Loucy (cell line): ENCODE measurements around the gene ITGB8.
A peak's percentile ranks its signal among the peaks of the same experiment; 100 is the strongest.

Experiments used
- H2AFZ ChIP-seq: fragments of 200-600 bp; sonication (generic); 2 replicates; pipeline ENCODE4 v1.6.0; 2016; ENCODE audit warnings: antibody characterized with exemption, mild to moderate bottlenecking, low read length, moderate library complexity
- H3F3A ChIP-seq: fragments of 200-600 bp; 2 replicates; pipeline ENCODE4 v1.6.0; 2016; ENCODE audit warnings: antibody characterized with exemption, low read depth, mild to moderate bottlenecking
- H3K27me3 ChIP-seq: fragments of 200-600 bp; sonication (generic); 2 replicates; pipeline ENCODE4 v1.6.1; 2014; ENCODE audit warnings: low read length, mild to moderate bottlenecking; ENCODE audit not compliant: insufficient read depth, poor library complexity, severe bottlenecking
- H3K36me3 ChIP-seq: fragments of 200-600 bp; sonication (generic); 2 replicates; pipeline ENCODE4 v1.6.1; 2016; ENCODE audit warnings: low read length; ENCODE audit not compliant: insufficient read depth
- H3K4me1 ChIP-seq: fragments of 200-600 bp; sonication (generic); 2 replicates; pipeline ENCODE4 v1.5.1; 2014; ENCODE audit warnings: low read length, mild to moderate bottlenecking; ENCODE audit not compliant: insufficient read depth, poor library complexity, severe bottlenecking
- H3K4me2 ChIP-seq: fragments of 200-600 bp; sonication (generic); 2 replicates; pipeline ENCODE4 v1.6.0; 2014; ENCODE audit warnings: antibody characterized with exemption, low read length, low read depth, mild to moderate bottlenecking; ENCODE audit not compliant: poor library complexity, severe bottlenecking
- H3K4me3 ChIP-seq: fragments of 200-600 bp; sonication (generic); 2 replicates; pipeline ENCODE4 v1.5.1; 2014; ENCODE audit warnings: low read length, mild to moderate bottlenecking, mixed read lengths; ENCODE audit not compliant: poor library complexity, severe bottlenecking
- H3K79me2 ChIP-seq: fragments of 200-600 bp; sonication (generic); 2 replicates; pipeline ENCODE4 v1.6.1; 2014; ENCODE audit warnings: low read length; ENCODE audit not compliant: insufficient read depth
- H3K9ac ChIP-seq: fragments of 200-600 bp; sonication (generic); 2 replicates; pipeline ENCODE4 v1.6.0; 2014; ENCODE audit warnings: mild to moderate bottlenecking, low read depth, low read length, moderate library complexity; ENCODE audit not compliant: poor library complexity, severe bottlenecking
- H3K9me2 ChIP-seq: fragments of 200-600 bp; sonication (generic); replicated peaks from 2 replicates; pipeline ENCODE4 v1.6.1; 2016; ENCODE audit warnings: low read depth, low read length, mixed read lengths
- H3K9me3 ChIP-seq: fragments of 200-600 bp; sonication (generic); 2 replicates; pipeline ENCODE4 v1.6.1; 2014; ENCODE audit warnings: mild to moderate bottlenecking, antibody characterized with exemption, low read length, low read depth; ENCODE audit not compliant: insufficient read depth
- H4K20me1 ChIP-seq: fragments of 200-600 bp; sonication (generic); 2 replicates; pipeline ENCODE4 v1.6.0; 2014; ENCODE audit warnings: antibody characterized with exemption, low read length, mild to moderate bottlenecking; ENCODE audit not compliant: insufficient read depth, poor library complexity, severe bottlenecking
- EZH2phosphoT487 ChIP-seq: fragments of 200-600 bp; IDR thresholded peaks from 2 replicates; pipeline ENCODE4 v1.6.1; 2018; ENCODE audit warnings: antibody characterized with exemption, mild to moderate bottlenecking, moderate library complexity, borderline replicate concordance
- TF ChIP-seq, protein P1 (sequence below): fragments of 200-600 bp; sonication (generic); conservative IDR thresholded peaks from 2 replicates; pipeline ENCODE4 v1.5.1; 2014; ENCODE audit warnings: mild to moderate bottlenecking, antibody characterized with exemption, low read length

ITGB8 gene

GRCh38 chr7:20402747-20403230 is 72.1 kb downstream of the ITGB8 start:
- Histone ChIP-seq H3F3A (no peaks in the 10 kb centered on the region), H3K4me3 (no peak overlapping the region), H3K79me2 (no peaks in the 10 kb centered on the region), H3K4me2 (no peak overlapping the region), H4K20me1 (no peaks in the 10 kb centered on the region), H3K9me2 (no peaks in the 10 kb centered on the region), H3K36me3 (no peaks in the 10 kb centered on the region), H3K9me3 (no peaks in the 10 kb centered on the region), H3K27me3 (no peaks in the 10 kb centered on the region), H2AFZ (no peak overlapping the region), H3K9ac (no peak overlapping the region), H3K4me1 (no peaks in the 10 kb centered on the region)
- TF ChIP-seq, protein P1, sequence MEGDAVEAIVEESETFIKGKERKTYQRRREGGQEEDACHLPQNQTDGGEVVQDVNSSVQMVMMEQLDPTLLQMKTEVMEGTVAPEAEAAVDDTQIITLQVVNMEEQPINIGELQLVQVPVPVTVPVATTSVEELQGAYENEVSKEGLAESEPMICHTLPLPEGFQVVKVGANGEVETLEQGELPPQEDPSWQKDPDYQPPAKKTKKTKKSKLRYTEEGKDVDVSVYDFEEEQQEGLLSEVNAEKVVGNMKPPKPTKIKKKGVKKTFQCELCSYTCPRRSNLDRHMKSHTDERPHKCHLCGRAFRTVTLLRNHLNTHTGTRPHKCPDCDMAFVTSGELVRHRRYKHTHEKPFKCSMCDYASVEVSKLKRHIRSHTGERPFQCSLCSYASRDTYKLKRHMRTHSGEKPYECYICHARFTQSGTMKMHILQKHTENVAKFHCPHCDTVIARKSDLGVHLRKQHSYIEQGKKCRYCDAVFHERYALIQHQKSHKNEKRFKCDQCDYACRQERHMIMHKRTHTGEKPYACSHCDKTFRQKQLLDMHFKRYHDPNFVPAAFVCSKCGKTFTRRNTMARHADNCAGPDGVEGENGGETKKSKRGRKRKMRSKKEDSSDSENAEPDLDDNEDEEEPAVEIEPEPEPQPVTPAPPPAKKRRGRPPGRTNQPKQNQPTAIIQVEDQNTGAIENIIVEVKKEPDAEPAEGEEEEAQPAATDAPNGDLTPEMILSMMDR, result peak; percentile 53
- TF ChIP-seq EZH2phosphoT487, result no peak

DNA sequence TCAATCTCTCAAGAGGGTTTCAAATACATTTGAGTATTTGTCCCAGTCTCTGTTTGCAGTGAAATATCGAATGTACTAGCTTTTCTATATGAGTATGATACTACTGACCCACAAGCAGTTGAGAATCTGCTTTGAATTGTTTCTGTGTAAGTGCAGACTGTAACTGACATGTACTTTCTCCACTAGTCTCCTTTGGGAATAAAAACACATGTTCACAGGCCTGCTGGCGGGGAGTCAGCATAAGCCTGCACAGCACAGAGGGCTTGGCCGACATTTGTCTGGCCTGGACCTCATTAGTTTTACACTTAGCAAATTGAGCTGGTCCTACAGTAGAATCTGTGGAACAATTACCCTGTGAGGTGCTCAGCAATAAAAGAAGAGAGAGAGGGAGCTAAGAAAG is 72.6 kb downstream of the ITGB8 start:
- no peaks in the 10 kb centered on the region for H3K79me2 ChIP-seq
- H4K20me1 ChIP-seq, result no peaks in the 10 kb centered on the region
- H3K9ac ChIP-seq, result no peak overlapping the region
- H3F3A ChIP-seq, result no peaks in the 10 kb centered on the region
- no peak overlapping the region for H3K4me2 ChIP-seq
- H3K9me2 ChIP-seq, result no peaks in the 10 kb centered on the region
- no peaks in the 10 kb centered on the region for H3K36me3 ChIP-seq
- 0 out of 2 replicates have a peak overlapping the region, but pooled peaks have one; percentile 15 for H2AFZ ChIP-seq
- H3K4me3 ChIP-seq, result no peak overlapping the region
- TF ChIP-seq, protein P1, result no peak
- H3K9me3 ChIP-seq, result no peaks in the 10 kb centered on the region
- no peaks in the 10 kb centered on the region for H3K27me3 ChIP-seq
- H3K4me1 ChIP-seq, result no peaks in the 10 kb centered on the region

DNA sequence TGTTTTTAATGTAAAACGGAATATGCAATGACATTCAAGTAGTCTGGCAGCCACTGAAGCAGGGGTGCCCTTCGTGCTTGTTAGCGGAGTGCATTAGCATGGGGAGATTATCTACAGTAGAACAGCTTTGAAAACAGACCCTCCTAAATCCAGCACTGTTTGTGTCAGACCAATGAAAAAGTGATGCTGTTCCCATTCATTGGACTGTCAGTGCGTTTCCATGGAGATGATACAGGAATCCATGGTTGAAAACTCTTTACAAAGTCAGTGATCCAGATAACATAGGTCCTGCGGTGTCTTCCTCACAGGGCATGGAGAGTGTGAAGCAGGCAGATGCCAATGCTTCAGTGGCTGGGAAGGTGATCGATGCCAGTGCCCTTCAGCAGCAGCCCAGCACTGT is 73.6 kb downstream of the ITGB8 start:
- Histone ChIP-seq H3K9ac (no peak overlapping the region), H4K20me1 (no peaks in the 10 kb centered on the region), H2AFZ (no peak overlapping the region), H3K36me3 (no peaks in the 10 kb centered on the region), H3K4me1 (no peaks in the 10 kb centered on the region), H3K27me3 (no peaks in the 10 kb centered on the region), H3K79me2 (no peaks in the 10 kb centered on the region), H3K4me3 (no peak overlapping the region), H3F3A (no peaks in the 10 kb centered on the region), H3K9me3 (no peaks in the 10 kb centered on the region), H3K4me2 (no peak overlapping the region), H3K9me2 (no peaks in the 10 kb centered on the region)
- TF ChIP-seq, protein P1, result no peak
- TF ChIP-seq EZH2phosphoT487, result no peak
